Heart right ventricle (tissue), 16 donors: Measurements from ENCODE around the gene ORAI2. TPM values are rescaled to one million over a fixed set of nuclear protein-coding genes. Genes with fewer than 3 reads are reported as not detected.
"Not testable (repeated sequence)": the region's sequence is repeated elsewhere in the genome, so short reads cannot be mapped to it uniquely, and the experiment has no call there.

ENCODE experiments used
- ATAC-seq, 8 donors: fragments of 200-7000 bp; cut with Tn5 transposase; one replicate each; pipeline ENCODE4 v1.9.1; 2020; ENCODE audit warnings: mild to moderate bottlenecking in 8 of 8, moderate library complexity in 8 of 8, moderate number of reproducible peaks in 1 of 8
- DNase-seq, 2 donors: peaks; one replicate each; pipeline ENCODE4 v3.0.0-alpha.2; 2020
- H3K27ac ChIP-seq, 10 donors: fragments of 200-600 bp; sonication (generic) in 2 of 10; one replicate each; pipeline versions ENCODE4 v1.5.0 to v1.8.0; 2020 to 2022; ENCODE audit warnings: mild to moderate bottlenecking in 3 of 10
- H3K27me3 ChIP-seq, 7 donors: fragments of 200-600 bp; one replicate each; pipeline ENCODE4 v1.8.0; 2021 to 2022; ENCODE audit warnings: mild to moderate bottlenecking in 2 of 7
- H3K36me3 ChIP-seq, 9 donors: fragments of 200-600 bp; sonication (generic) in 1 of 9; one replicate each; pipeline versions ENCODE4 v1.5.0 to v1.8.0; 2020 to 2022; ENCODE audit warnings: mild to moderate bottlenecking in 2 of 9
- H3K4me1 ChIP-seq, 9 donors: fragments of 200-600 bp; sonication (generic) in 1 of 9; one replicate each; pipeline versions ENCODE4 v1.5.0 to v1.8.0; 2020 to 2022; ENCODE audit warnings: mild to moderate bottlenecking in 4 of 9
- H3K4me3 ChIP-seq, 10 donors: fragments of 200-600 bp; sonication (generic) in 2 of 10; one replicate each; pipeline versions ENCODE4 v1.5.0 to v1.8.0; 2020 to 2022; ENCODE audit warnings: mild to moderate bottlenecking in 7 of 10, moderate library complexity in 2 of 10
- H3K9me3 ChIP-seq, 11 donors: fragments of 200-600 bp in 10 of 11; sonication (generic) in 2 of 11; one replicate each; pipeline versions ENCODE4 v1.5.0 to v1.8.0; 2013 to 2022; ENCODE audit warnings: mild to moderate bottlenecking in 2 of 11, control low read depth in 1 of 11, moderate library complexity in 1 of 11
- WGBS, 2 donors: extraction: QIAGEN DNeasy Blood & Tissue Kit; methylation state at CpG; one replicate each; pipeline ENCODE4 v1.1.7; 2013; ENCODE audit warnings: inconsistent platforms in 1 of 2; 5-methylcytosine and 5-hydroxymethylcytosine counted together
- intact Hi-C, 10 donors: fragments of 100-400 bp; cut with DNase I; formaldehyde crosslinking; loops; one replicate each; pipeline versions ENCODE4 v1.11.1 to v1.14.2; 2022
- microRNA-seq, 2 donors: library from miRNA; unstranded; fragments of <30 nt; microRNA quantifications; one replicate each; pipeline ENCODE4 v1.2.0, GENCODE V29; 2021
- polyA plus RNA-seq, 2 donors: library from polyadenylated mRNA; stranded (reverse); fragments of 200-250 nt; gene quantifications; one replicate each; pipeline ENCODE4 v1.2.3, GENCODE V29; 2013
- total RNA-seq, 10 donors: library from RNA; stranded (reverse); fragmentation: NEBNext Ultra II Directional in 3 of 10; extraction: Animal tissue kit (Norgen Biotek cat#: 25700) in 3 of 10; gene quantifications; one replicate each; pipeline versions ENCODE4 v1.2.1 to v1.2.4, GENCODE V29; 2021 to 2023
- donor health status: Arrhythmogenic right ventricular cardiomyopathy.
- donor health status: ischemic (EF 13 %, LVEDD 7.1; RV severe dilation, severe dysfunction).
- donor health status: healthy with polysubstance abuse.
- donor health status: DM: no; HTN: yes; CAD: no.
- donor health status: DM: no; HTN: no; CAD: no.
- donor health status: ischemic (EF 25% LVEDD 6.9; RV normal size, moderate dysfunction).
- donor health status: ischemic (EF 25% LVEDD 5.7; RV mildly dilated, moderate dysfunction).
- donor health status: healthy.
- donor health status: DM: yes; HTN: yes; CAD: no.
- donor health status: Ischemic cardiomyopathy.
- donor health status: ischemic (EF 35%, LVEDD 5.7; RV mildly dilated, moderate dysfunction).
- donor health status: nonischemic (EF 11% LVEDD 7.7; RV severe dilation, severe dysfunction).
- donor health status: DM: yes; HTN: yes; CAD: no.
- donor health status: PGD.
- donor health status: ischemic (EF 29% LVEDD 5.4; RV normal size, mild dysfunction).
- donor health status: nonischemic (EF 23%, LVEDD 6.1; RV moderate dilation, normal function).

Gene ORAI2
- total and polyA plus RNA-seq, 12 donors = 1.7 to 11.6 (median 3.7) TPM

DNA sequence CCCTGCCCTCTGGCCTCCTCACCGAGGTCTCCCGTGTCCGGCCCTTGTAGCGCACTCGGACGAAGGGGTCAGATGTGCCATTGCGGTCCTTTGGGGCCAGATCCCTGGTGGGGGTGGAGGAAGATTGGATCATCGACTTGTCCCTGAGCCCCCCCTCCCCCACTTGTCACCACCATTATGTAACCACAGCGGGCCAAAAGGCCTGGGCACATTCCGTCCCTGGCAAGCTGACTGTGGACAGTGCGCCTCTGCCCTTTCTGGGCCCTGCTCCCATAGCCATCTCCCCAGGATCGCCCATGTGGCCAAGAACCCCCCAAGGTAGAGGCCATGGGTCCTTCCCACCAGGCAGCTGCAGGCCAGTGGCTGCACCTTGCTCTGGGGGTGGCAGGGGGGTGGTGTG lies 69.8 kb downstream of the ORAI2 start:
- intact Hi-C loops, H3K36me3 ChIP-seq, H3K4me3 ChIP-seq, DNase-seq, H3K4me1 ChIP-seq, H3K27ac ChIP-seq, H3K27me3 ChIP-seq, H3K9me3 ChIP-seq: not testable (repeated sequence)
- WGBS, 2 donors = no CpG with 5 or more reads among the region's 12 CpGs
- peak in 2 of 8 donors; percentile 2 to 32 for ATAC-seq

DNA sequence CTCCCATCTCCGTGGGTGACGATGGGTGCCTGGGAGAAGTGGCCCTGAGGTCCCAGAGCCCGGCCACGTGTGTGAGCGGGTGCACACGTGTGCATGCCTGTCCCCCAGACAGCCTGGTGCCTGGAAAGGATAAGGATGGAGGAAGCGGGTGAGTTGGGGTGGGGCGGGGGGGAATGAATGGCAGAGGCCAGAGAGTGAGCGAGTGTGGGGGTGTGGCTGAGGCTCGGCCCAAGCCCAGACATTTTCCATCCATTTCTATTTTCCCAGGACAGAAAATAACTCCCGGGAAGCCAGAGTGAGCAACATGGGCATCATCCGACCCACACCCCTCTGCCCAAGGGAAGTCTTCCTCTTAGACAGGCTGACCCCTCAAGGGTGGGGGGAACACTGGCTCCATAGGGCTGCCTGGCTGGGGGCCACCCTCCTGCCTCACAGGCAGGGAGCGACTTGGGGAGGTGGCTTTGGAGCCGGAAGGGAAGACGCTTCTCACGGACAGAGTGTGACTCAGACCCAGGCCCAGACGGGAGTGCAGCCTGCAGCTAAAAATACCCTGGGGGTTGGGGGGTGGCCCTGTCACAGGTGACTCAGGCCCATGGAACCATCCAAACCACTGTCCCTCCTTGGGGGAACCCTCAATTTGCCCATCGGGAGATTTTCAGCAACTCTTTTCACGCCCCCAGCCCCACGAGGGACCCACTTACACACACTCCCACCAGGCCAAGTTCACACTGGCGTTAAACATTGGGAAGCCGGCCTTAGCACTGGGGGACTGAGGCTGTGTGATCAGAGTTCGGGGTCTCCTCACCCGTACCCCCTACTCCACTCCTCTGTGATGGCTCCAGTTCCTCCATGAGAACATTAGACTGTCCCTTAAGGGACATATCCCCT lies 72.2 kb downstream of the ORAI2 start:
- H3K27me3 ChIP-seq, H3K36me3 ChIP-seq, DNase-seq, H3K27ac ChIP-seq, H3K4me3 ChIP-seq, H3K9me3 ChIP-seq, intact Hi-C loops, H3K4me1 ChIP-seq: not testable (repeated sequence)
- WGBS, 2 donors = 79 to 82% methylated on average over 5 of the region's 24 CpGs
- peak in 7 of 8 donors; percentile 7 to 70 (median 38) for ATAC-seq

Small RNAs within 50 kb of the gene (microRNA-seq; reads per million reads assigned to microRNA genes)
- 0 reads per million in 2 donors for gene MIR4467
- 0 to 1.0 reads per million in 2 donors for gene MIR5090
- gene MIR548O = 0 reads per million in 2 donors

Other genes starting within 250 kb of the ORAI2 start
- gene SH2B2, start 146.7 kb upstream of the ORAI2 start, total RNA-seq = 1 to 10 TPM in 6 of 10 donors, under 1 TPM in 4; 0.83 to 4.2 (median 1.2) TPM
- 1 to 10 TPM in 1 of 2 donors, under 1 TPM in 1; 0.95 to 2.3 TPM for gene SH2B2, start 146.7 kb upstream of the ORAI2 start, polyA plus RNA-seq
- gene SPDYE6, start 77.1 kb upstream of the ORAI2 start, total RNA-seq = not detected
- gene SPDYE6, start 77.1 kb upstream of the ORAI2 start, polyA plus RNA-seq = under 1 TPM; 0.03 to 0.29 TPM
- gene PRKRIP1, start 37.2 kb upstream of the ORAI2 start, total RNA-seq = 10 to 100 TPM in 9 of 10 donors, 1 to 10 TPM in 1; 7.1 to 14.7 (median 11.3) TPM
- 10 to 100 TPM; 14.8 to 28.2 TPM for gene PRKRIP1, start 37.2 kb upstream of the ORAI2 start, polyA plus RNA-seq
- 1 to 10 TPM; 4.4 to 8.6 (median 6.2) TPM for gene ALKBH4, start 31.3 kb downstream of the ORAI2 start, total RNA-seq
- 1 to 10 TPM; 7.9 TPM for gene ALKBH4, start 31.3 kb downstream of the ORAI2 start, polyA plus RNA-seq
- 10 to 100 TPM in 4 of 10 donors, 1 to 10 TPM in 6; 8.1 to 12.2 (median 9.5) TPM for gene LRWD1, start 31.4 kb downstream of the ORAI2 start, total RNA-seq
- gene LRWD1, start 31.4 kb downstream of the ORAI2 start, polyA plus RNA-seq = 10 to 100 TPM in 1 of 2 donors, 1 to 10 TPM in 1; 6.5 to 21.3 TPM
- gene POLR2J, start 45.3 kb downstream of the ORAI2 start, total RNA-seq = 10 to 100 TPM; 40.1 to 74.1 (median 52.7) TPM
- 100 to 1,000 TPM; 127 to 228 TPM for gene POLR2J, start 45.3 kb downstream of the ORAI2 start, polyA plus RNA-seq
- gene RASA4B, start 84.2 kb downstream of the ORAI2 start, total RNA-seq = 10 to 100 TPM in 2 of 10 donors, 1 to 10 TPM in 8; 1.3 to 23.9 (median 4.2) TPM
- gene RASA4B, start 84.2 kb downstream of the ORAI2 start, polyA plus RNA-seq = 1 to 10 TPM; 3.2 to 6.9 TPM
- 10 to 100 TPM in 1 of 10 donors, 1 to 10 TPM in 9; 1.5 to 16.7 (median 6.3) TPM for gene UPK3BL2, start 110.1 kb downstream of the ORAI2 start, total RNA-seq
- 10 to 100 TPM in 1 of 2 donors, 1 to 10 TPM in 1; 4.6 to 13.9 TPM for gene UPK3BL2, start 110.1 kb downstream of the ORAI2 start, polyA plus RNA-seq
- gene SPDYE2, start 117.7 kb downstream of the ORAI2 start, total RNA-seq = under 1 TPM in 1 of 10 donors, not detected in 9; 0.31 TPM
- gene SPDYE2, start 117.7 kb downstream of the ORAI2 start, polyA plus RNA-seq = under 1 TPM in 1 of 2 donors, not detected in 1; 0.51 TPM
- gene POLR2J3, start 139.0 kb downstream of the ORAI2 start, total RNA-seq = 10 to 100 TPM in 6 of 10 donors, 1 to 10 TPM in 4; 6.7 to 19.3 (median 12.1) TPM
- gene POLR2J3, start 139.0 kb downstream of the ORAI2 start, polyA plus RNA-seq = 100 to 1,000 TPM in 1 of 2 donors, 10 to 100 TPM in 1; 20.7 to 102 TPM
- gene RASA4, start 183.2 kb downstream of the ORAI2 start, total RNA-seq = 10 to 100 TPM in 6 of 10 donors, 1 to 10 TPM in 4; 8.3 to 76.1 (median 12.4) TPM
- 10 to 100 TPM; 10.2 to 13.8 TPM for gene RASA4, start 183.2 kb downstream of the ORAI2 start, polyA plus RNA-seq
- 10 to 100 TPM in 6 of 10 donors, 1 to 10 TPM in 4; 2.0 to 14.3 (median 10.7) TPM for gene UPK3BL1, start 209.2 kb downstream of the ORAI2 start, total RNA-seq
- 10 to 100 TPM; 10.3 to 82.8 TPM for gene UPK3BL1, start 209.2 kb downstream of the ORAI2 start, polyA plus RNA-seq
- gene SPDYE2B, start 216.7 kb downstream of the ORAI2 start, total RNA-seq = not detected
- gene SPDYE2B, start 216.7 kb downstream of the ORAI2 start, polyA plus RNA-seq = not detected
- gene POLR2J2, start 238.1 kb downstream of the ORAI2 start, total RNA-seq = 1 to 10 TPM; 2.2 to 4.3 (median 3.3) TPM
- 1 to 10 TPM in 1 of 2 donors, under 1 TPM in 1; 0.43 to 8.6 TPM for gene POLR2J2, start 238.1 kb downstream of the ORAI2 start, polyA plus RNA-seq